Myocyte (in vitro differentiated cells): ENCODE measurements around the gene SLC25A33. TPM values are rescaled to one million over a fixed set of nuclear protein-coding genes. Genes with fewer than 3 reads are reported as not detected.
"Not testable (repeated sequence)": the region's sequence is repeated elsewhere in the genome, so short reads cannot be mapped to it uniquely, and the experiment has no call there.

ENCODE experiments used
- DNase-seq: peaks from one replicate; pipeline ENCODE4 v3.0.0-alpha.2; 2012; ENCODE audit warnings: low read depth
- total RNA-seq: library from RNA; depleted of rRNA; stranded (reverse); fragments of >200 nt; gene quantifications from 2 replicates; pipeline ENCODE4 v1.2.3, GENCODE V29; 2014

SLC25A33 gene
- total RNA-seq, 1 donor from 2014 or later, result 10.2 TPM

GRCh38 chr1:9618909-9619679 lies 79.8 kb downstream of the SLC25A33 start:
- DNase-seq, result no peak

GRCh38 chr1:9621032-9621431 lies 81.8 kb downstream of the SLC25A33 start:
- no peak for DNase-seq

GRCh38 chr1:9624081-9624480 lies 84.8 kb downstream of the SLC25A33 start:
- DNase-seq, result no peak

GRCh38 chr1:9625030-9625429 lies 85.8 kb downstream of the SLC25A33 start:
- DNase-seq, result not testable (repeated sequence)

- DNase-seq, result no peak
These were observed 86.9 kb downstream of the SLC25A33 start for GRCh38 chr1:9626201-9626608.

GRCh38 chr1:9628541-9629444 lies 89.5 kb downstream of the SLC25A33 start:
- DNase-seq, result no peak

GRCh38 chr1:9629445-9630201 lies 90.4 kb downstream of the SLC25A33 start:
- DNase-seq, result no peak

- DNase-seq, result no peak
These were observed 91.3 kb downstream of the SLC25A33 start for GRCh38 chr1:9630331-9631111.

GRCh38 chr1:9631613-9632012 lies 92.3 kb downstream of the SLC25A33 start:
- DNase-seq, result no peak

GRCh38 chr1:9633493-9633892 lies 94.2 kb downstream of the SLC25A33 start:
- no peak for DNase-seq

- DNase-seq, result no peak
These were observed 95.3 kb downstream of the SLC25A33 start for GRCh38 chr1:9634582-9634981.

Other genes with a start within 250 kb of the SLC25A33 start
- gene SPSB1, start 246.6 kb upstream of the SLC25A33 start, total RNA-seq, result 16.8 and 36.1 TPM in 2 replicates
- gene TMEM201, start 49.4 kb downstream of the SLC25A33 start, total RNA-seq, result 7.1 and 9.7 TPM in 2 replicates
- 7.0 and 7.4 TPM in 2 replicates for gene PIK3CD, start 112.3 kb downstream of the SLC25A33 start, total RNA-seq